ENCODE measurements around the gene MARF1.

DNA sequence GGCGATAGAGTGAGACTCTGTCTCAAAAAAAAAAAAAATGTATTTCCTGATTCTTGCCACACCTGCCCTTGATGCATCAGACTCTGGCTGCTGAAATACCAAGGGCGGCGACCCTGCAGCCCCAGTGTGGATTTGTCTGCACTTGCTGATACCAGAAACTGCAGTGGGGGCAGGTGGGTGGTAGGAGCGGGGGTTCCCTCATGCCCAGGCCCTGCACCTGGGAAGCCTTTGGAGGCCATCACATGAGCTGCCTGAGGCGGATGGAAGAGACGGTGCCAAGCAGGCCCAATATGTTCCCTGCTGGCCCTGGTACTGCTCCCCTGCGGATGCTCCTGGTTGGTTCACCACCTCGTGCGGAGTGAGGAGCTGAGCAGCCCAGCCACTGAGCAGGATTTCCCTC, 50.6 kb downstream of the MARF1 start:
- TF ChIP-seq CTCF (IDR thresholded peaks at IDR 0.05) = no peak
- TF ChIP-seq POLR2A (IDR thresholded peaks at IDR 0.05) = no peak

Data from lower leg skin (tissue), 3 donors.